ENCODE results near the gene TBX20. TPM values are rescaled to one million over a fixed set of nuclear protein-coding genes. Genes with fewer than 3 reads are reported as not detected.

TBX20 gene
- total and polyA plus RNA-seq, 10 of the 15 experiments (the other 5 are each of a cell fraction or from before 2014, with no cell fraction given) = not detected

DNA sequence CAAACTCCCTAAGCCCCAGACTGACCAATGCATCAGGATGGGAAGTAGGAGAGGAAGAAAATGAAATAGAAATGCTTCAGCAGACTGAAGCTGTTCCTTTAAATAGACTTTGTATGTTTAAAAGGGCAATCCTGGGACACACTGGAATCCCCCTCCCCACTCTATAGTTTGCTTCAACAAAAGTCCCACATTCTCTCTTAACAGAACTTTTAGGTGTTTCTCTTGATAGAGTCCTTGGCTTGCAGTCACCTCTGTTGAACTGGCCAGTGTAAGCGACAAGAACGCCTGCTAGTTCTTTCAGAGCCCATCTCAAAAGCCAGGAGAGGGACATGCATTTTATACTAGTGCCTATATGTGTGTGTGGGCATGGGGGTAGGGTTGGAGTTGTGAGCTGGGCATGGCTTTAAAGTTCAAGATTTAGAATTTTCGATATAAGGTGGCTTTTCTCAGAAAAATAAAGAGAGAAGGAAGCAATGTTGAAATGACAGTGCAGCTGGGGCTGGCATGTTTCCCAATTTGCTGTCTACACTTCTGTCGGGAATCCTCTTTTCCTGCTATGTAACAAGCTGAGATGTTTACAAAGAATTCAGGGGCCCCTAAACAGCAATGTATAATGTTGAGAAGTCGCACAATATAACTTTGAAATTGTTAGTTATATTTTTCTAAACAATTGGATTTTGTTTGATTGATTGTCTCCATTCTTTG lies 2.1 kb downstream of the TBX20 start:
- H3K9me3 ChIP-seq (replicated peaks; ENCODE audit: control insufficient read depth, insufficient read depth, low read length) = peaks cover 1% of the 10 kb centered on the region; the same call in 2 of the 3 replicates
- WGBS (ENCODE audit: insufficient coverage, insufficient replicate concordance, low lambda C conversion rate, missing lambda C conversion rate) = 22% methylated on average over 5 of the region's 5 CpGs
- H3K9ac ChIP-seq (ENCODE audit: control insufficient read depth, insufficient read depth, low read length) = no peak overlapping the region
- BruUV-seq (replicated peaks) = no TSS peak
- H3K27me3 ChIP-seq (replicated peaks in 1 of 2; ENCODE audit: control insufficient read depth in 2 of 2, insufficient read depth in 2 of 2, low read length in 1 of 2) = peaks cover 12 to 20% of the 10 kb centered on the region in 2 experiments
- in situ Hi-C loops (cut with MboI) (no loop called here), intact Hi-C loops (cut with micrococcal nuclease; ENCODE audit: unreplicated experiment) (no loop called here)
- SMC1A ChIA-PET (ENCODE audit: uncharacterized antibody, unreplicated experiment) = no interaction called here
- H3K36me3 ChIP-seq (ENCODE audit: control insufficient read depth in 2 of 2, insufficient read depth in 2 of 2, low read length in 1 of 2) = no peaks in the 10 kb centered on the region
- H3K4me3 ChIP-seq = no peak overlapping the region
- FAIRE-seq (no peak), ATAC-seq (no peak), DNase-seq (ENCODE audit: low read depth, low spot score) (no peak)
- H3K79me2 ChIP-seq (ENCODE audit: control insufficient read depth, insufficient read depth, low read length) = no peaks in the 10 kb centered on the region
- no peaks in the 10 kb centered on the region for H3K4me1 ChIP-seq (ENCODE audit: control insufficient read depth, insufficient read depth, low read length)
- H4K20me1 ChIP-seq (ENCODE audit: control insufficient read depth, insufficient read depth) = no peaks in the 10 kb centered on the region; the same call in 1 of the 2 replicates
- no peak overlapping the region for H2AFZ ChIP-seq (ENCODE audit: control insufficient read depth, low read depth, low read length)
- no peak overlapping the region for H3K27ac ChIP-seq (ENCODE audit: control insufficient read depth, insufficient read depth)
- CTCF ChIA-PET = no interaction called here
- RAD21 ChIA-PET (ENCODE audit: unreplicated experiment) = no interaction called here
- POLR2A ChIA-PET = no interaction called here
- H3K4me2 ChIP-seq (ENCODE audit: control insufficient read depth, insufficient read depth) = no peak overlapping the region
- TF ChIP-seq, protein P1, sequence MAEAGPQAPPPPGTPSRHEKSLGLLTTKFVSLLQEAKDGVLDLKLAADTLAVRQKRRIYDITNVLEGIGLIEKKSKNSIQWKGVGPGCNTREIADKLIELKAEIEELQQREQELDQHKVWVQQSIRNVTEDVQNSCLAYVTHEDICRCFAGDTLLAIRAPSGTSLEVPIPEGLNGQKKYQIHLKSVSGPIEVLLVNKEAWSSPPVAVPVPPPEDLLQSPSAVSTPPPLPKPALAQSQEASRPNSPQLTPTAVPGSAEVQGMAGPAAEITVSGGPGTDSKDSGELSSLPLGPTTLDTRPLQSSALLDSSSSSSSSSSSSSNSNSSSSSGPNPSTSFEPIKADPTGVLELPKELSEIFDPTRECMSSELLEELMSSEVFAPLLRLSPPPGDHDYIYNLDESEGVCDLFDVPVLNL (IDR thresholded peaks at IDR 0.05; ENCODE audit: low read depth, low read length) = no peak
- TF ChIP-seq BACH1 (IDR thresholded peaks at IDR 0.05; ENCODE audit: borderline replicate concordance) = no peak
- TF ChIP-seq STAT3 (IDR thresholded peaks at IDR 0.05; ENCODE audit: low read depth, low read length) = no peak
- TF ChIP-seq, protein P2, sequence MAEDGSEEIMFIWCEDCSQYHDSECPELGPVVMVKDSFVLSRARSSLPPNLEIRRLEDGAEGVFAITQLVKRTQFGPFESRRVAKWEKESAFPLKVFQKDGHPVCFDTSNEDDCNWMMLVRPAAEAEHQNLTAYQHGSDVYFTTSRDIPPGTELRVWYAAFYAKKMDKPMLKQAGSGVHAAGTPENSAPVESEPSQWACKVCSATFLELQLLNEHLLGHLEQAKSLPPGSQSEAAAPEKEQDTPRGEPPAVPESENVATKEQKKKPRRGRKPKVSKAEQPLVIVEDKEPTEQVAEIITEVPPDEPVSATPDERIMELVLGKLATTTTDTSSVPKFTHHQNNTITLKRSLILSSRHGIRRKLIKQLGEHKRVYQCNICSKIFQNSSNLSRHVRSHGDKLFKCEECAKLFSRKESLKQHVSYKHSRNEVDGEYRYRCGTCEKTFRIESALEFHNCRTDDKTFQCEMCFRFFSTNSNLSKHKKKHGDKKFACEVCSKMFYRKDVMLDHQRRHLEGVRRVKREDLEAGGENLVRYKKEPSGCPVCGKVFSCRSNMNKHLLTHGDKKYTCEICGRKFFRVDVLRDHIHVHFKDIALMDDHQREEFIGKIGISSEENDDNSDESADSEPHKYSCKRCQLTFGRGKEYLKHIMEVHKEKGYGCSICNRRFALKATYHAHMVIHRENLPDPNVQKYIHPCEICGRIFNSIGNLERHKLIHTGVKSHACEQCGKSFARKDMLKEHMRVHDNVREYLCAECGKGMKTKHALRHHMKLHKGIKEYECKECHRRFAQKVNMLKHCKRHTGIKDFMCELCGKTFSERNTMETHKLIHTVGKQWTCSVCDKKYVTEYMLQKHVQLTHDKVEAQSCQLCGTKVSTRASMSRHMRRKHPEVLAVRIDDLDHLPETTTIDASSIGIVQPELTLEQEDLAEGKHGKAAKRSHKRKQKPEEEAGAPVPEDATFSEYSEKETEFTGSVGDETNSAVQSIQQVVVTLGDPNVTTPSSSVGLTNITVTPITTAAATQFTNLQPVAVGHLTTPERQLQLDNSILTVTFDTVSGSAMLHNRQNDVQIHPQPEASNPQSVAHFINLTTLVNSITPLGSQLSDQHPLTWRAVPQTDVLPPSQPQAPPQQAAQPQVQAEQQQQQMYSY (CRISPR knock-in tag; IDR thresholded peaks at IDR 0.05) = no peak
- no peak for TF ChIP-seq KAT2A (conservative IDR thresholded peaks at IDR 0.05; ENCODE audit: control insufficient read depth, low read depth, low read length)
- no peak for TF ChIP-seq FOXM1 (IDR thresholded peaks at IDR 0.05; ENCODE audit: low read depth, low read length)
- no peak for TF ChIP-seq TARDBP (IDR thresholded peaks at IDR 0.05; ENCODE audit: borderline replicate concordance)
- TF ChIP-seq, protein P3, sequence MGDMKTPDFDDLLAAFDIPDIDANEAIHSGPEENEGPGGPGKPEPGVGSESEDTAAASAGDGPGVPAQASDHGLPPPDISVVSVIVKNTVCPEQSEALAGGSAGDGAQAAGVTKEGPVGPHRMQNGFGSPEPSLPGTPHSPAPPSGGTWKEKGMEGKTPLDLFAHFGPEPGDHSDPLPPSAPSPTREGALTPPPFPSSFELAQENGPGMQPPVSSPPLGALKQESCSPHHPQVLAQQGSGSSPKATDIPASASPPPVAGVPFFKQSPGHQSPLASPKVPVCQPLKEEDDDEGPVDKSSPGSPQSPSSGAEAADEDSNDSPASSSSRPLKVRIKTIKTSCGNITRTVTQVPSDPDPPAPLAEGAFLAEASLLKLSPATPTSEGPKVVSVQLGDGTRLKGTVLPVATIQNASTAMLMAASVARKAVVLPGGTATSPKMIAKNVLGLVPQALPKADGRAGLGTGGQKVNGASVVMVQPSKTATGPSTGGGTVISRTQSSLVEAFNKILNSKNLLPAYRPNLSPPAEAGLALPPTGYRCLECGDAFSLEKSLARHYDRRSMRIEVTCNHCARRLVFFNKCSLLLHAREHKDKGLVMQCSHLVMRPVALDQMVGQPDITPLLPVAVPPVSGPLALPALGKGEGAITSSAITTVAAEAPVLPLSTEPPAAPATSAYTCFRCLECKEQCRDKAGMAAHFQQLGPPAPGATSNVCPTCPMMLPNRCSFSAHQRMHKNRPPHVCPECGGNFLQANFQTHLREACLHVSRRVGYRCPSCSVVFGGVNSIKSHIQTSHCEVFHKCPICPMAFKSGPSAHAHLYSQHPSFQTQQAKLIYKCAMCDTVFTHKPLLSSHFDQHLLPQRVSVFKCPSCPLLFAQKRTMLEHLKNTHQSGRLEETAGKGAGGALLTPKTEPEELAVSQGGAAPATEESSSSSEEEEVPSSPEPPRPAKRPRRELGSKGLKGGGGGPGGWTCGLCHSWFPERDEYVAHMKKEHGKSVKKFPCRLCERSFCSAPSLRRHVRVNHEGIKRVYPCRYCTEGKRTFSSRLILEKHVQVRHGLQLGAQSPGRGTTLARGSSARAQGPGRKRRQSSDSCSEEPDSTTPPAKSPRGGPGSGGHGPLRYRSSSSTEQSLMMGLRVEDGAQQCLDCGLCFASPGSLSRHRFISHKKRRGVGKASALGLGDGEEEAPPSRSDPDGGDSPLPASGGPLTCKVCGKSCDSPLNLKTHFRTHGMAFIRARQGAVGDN (IDR thresholded peaks at IDR 0.05) = no peak
- no peak for TF ChIP-seq RELA (IDR thresholded peaks at IDR 0.05; ENCODE audit: borderline replicate concordance, partially characterized antibody)
- no peak for TF ChIP-seq TBL1XR1 (IDR thresholded peaks at IDR 0.05; ENCODE audit: low read depth, low read length)
- TF ChIP-seq, protein P4, sequence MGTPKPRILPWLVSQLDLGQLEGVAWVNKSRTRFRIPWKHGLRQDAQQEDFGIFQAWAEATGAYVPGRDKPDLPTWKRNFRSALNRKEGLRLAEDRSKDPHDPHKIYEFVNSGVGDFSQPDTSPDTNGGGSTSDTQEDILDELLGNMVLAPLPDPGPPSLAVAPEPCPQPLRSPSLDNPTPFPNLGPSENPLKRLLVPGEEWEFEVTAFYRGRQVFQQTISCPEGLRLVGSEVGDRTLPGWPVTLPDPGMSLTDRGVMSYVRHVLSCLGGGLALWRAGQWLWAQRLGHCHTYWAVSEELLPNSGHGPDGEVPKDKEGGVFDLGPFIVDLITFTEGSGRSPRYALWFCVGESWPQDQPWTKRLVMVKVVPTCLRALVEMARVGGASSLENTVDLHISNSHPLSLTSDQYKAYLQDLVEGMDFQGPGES (IDR thresholded peaks at IDR 0.05) = no peak
- TF ChIP-seq CBX3 (IDR thresholded peaks at IDR 0.05; ENCODE audit: borderline replicate concordance, low read depth) = no peak
